Measurements from ENCODE around the gene SLCO1A2.
"Not testable (repeated sequence)": the region's sequence is repeated elsewhere in the genome, so short reads cannot be mapped to it uniquely, and the experiment has no call there.

- TF ChIP-seq, protein P1, sequence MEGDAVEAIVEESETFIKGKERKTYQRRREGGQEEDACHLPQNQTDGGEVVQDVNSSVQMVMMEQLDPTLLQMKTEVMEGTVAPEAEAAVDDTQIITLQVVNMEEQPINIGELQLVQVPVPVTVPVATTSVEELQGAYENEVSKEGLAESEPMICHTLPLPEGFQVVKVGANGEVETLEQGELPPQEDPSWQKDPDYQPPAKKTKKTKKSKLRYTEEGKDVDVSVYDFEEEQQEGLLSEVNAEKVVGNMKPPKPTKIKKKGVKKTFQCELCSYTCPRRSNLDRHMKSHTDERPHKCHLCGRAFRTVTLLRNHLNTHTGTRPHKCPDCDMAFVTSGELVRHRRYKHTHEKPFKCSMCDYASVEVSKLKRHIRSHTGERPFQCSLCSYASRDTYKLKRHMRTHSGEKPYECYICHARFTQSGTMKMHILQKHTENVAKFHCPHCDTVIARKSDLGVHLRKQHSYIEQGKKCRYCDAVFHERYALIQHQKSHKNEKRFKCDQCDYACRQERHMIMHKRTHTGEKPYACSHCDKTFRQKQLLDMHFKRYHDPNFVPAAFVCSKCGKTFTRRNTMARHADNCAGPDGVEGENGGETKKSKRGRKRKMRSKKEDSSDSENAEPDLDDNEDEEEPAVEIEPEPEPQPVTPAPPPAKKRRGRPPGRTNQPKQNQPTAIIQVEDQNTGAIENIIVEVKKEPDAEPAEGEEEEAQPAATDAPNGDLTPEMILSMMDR (IDR thresholded peaks at IDR 0.05), result not testable (repeated sequence)
- not testable (repeated sequence) for TF ChIP-seq POLR2AphosphoS5 (IDR thresholded peaks at IDR 0.05)
These were observed 25.9 kb upstream of the SLCO1A2 start for GRCh38 chr12:21360632-21361031.
